AG20443 (cell line): ENCODE results near the gene AP3B2.
"Not testable (repeated sequence)": the region's sequence is repeated elsewhere in the genome, so short reads cannot be mapped to it uniquely, and the experiment has no call there.

Experiments
- DNase-seq: peaks from one replicate; pipeline ENCODE4 v3.0.0; 2012; ENCODE audit warnings: low spot score, mixed read lengths

AP3B2 gene

DNA sequence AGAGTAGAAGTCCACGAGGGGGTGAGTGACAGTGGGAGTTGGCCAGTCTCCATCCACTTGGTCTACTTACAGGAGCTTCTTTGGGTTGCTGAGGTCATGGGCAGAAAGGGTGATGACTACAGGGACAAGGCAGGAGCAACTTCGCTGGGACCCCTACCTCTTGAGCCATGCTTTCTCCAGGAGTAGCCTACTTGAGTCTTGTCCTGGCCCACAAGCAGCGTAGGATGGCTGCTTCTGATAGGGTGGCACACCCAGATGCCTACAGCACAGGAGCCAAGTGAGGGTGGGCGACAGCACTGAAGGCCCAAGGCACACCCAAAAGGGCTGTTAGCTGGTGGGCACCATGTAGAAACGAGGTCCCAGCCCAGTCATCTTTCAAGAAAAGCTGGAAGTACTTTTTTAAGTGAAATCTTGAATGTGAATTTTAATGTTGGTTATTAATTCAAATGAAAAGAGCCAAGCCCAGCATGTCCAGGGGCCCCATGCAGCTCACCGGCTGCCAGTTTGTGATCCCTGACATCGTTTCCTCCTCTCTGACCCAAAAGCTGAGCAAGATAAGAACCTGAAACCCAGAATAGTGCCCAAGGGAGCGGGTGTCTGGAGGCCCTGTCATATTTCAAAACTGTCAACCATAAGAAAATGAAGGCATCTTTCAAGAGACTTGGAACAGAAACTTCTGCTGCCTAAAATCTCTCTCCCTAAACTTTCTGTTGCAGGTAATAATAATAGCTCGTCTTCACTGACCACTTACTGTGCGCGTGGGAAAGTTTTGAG is 60.3 kb downstream of the AP3B2 start:
- no peak for DNase-seq

DNA sequence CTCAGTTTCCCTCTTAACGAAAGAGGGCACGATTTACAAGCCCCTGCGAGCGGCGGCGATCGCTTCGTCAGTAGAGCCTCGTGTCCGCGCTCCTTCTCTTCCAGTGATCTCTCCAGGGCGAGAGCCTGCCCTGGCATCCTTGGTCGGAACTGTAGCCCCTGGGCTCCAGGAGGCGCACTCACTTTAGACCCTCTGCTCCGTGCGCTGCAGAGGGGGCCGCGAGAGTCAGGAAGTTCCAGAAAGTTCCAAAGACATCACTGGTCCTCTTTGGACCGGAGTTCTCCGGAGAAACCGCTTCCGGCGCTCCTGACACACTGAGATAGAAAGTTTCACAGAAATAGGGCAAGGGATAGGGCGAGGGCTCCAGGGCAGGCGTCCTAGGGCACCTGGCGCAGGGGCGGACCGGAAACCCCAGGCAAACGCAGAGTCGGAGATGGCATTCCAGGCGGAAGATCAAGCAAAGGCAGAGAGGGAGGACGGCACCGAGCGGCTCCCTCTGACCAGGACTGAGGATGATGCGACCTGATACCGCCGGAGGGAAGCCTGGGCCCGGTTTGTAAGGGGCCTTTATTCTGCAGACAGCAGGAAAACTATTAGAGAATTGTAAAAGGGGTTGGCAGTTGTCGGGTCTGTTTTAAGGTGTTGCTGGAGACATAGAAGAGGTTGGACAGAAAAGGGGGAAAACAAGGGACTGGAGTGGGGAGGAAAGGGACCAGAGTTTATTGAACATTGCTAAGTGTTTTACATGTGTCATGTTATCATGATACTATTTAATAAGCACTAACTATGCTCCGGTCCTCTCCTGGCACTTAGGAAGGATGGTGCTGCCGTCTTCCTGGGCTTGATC is 61.2 kb downstream of the AP3B2 start:
- no peak for DNase-seq

DNA sequence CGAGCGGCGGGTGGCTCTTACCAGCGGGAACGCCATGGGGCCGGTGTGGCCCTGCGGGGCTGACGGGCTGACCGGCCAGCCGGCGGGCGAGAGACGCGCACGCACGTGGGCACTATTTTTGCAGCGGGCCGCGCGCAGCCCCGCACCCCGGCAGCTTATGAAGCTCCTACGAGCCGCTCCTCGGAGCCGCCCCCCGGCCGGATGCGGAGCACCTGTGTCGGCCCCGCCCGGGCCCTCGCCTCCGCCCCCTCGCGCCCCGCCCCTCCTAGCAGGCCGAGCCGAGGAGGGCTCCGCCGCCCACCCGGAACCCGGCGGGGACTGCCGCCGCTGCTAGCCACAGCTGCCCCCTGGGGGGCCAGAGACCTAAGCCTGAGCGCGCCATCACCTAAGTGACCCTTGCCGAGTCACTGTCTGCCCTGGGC is 61.8 kb downstream of the AP3B2 start:
- DNase-seq: no peak

DNA sequence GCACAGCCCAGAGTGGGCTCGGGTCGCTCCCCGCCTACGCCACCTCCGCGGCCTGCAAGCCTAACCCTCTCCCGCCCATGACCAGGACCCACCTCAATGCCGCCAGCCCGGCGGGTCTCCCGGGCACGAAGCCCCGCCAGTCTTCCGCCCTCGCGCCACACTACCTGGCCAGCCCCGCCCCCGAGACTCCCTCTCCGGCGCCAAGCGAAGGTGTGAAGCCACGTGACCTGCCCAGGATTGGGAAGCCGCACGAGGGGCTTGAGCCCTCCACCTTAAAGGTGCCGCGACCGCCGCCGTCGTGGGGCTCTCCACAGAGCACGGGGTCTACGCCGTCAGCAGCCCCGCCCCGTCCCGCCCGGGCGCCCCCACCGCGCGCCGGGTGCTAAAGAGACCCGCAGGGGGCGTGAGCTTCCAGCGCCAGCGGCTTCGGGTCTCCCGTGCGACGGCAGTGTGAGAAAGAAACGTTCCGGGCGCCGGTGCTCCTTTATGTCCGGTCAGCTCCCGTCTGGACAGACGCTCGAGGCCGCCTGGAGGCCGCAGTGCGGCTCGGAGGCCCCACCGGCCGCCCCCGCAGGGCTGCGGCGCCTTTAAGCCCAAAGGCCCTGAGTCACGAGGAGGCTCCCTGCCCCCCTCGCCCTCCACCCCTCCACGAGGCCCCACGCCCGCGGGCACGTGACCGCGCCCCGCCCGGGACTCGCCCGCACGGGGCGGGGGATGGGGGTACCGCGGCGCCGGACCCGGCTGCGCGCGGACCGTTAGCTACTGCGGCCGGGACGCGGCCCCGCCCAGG is 62.4 kb downstream of the AP3B2 start, which contains the start of gene CPEB1:
CPEB1 (minus strand) TSS at position 319 of the 790 bp plus-strand sequence. CDS start 18,904 bp downstream, outside the sequence.
- peak; percentile 91 for DNase-seq

DNA sequence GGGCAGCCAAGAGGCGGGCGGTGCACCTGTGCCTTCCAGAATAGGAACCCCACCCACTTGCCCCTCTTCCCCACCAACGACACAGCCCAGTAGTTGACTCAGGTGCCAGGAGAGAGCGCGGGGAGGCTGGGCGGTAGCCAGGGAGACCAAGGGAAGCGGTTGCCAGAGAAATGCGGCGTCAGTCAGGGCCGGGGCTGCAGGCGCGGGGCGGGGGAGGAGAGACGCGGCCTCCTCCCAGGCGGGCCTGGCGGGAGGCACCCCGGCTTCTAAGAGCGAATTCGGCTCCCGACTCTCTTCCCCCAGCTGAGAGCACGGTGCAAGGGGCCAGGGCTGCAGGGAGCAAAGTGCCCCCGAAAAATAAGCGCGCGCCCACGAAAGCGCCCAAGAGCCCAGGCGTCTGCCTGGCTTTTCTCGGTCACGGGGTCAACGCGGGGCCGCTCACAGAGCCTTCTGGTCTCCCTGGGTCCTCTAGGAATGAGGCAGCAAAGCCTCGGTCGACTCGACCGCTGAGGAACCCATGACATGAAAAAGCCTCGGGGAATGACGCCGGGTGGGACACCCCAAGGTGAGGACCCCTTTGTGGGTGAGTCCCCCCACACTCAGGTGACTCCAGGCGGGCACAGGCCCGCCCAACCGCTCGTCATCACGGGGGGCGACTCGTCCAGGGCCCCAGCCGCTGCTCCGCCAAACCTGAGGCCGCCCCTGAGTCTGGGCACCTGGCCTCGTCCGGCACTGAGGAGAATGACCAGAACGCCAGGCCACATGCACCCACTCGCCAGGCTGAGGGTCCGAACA is 63.2 kb downstream of the AP3B2 start:
- DNase-seq: no peak

DNA sequence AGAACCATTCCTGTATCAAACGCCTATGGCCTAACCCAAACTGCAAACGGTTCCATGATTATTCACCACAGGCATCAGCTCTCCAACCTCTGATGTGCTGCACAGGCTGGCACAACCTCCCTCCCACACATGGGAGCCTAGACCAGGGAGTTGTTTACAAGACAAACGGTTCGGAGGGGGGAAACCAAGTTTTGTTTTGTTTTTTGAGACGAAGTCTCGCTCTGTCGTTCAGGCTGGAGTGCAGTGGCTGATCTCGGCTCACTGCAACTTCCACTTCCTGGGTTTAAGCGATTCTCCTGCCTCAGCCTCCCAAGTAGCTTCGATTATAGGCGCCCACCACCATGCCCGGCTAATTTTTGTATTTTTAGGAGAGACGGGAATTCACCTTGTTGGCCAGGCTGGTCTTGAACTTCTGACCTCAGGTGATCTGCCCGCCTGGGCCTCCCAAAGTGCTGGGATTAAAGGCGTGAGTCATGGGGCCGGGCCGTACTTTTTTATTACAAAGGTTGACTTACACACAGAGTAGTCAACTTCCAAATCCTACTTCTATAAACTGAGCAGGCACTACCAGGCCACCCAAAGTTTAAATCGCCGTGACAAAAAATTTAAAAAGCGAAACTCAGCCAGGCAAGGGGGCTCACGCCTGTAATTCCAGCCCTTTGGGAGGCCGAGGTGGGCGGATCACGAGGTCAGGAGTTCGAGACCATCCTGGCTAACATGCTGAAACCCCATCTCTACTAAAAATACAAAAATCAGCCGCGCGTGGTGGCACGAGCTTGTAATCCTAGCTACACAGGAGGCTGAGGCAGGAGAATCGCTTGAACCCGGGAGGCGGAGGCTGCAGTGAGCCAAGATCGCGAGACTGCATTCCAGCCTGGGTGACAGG is 64.5 kb downstream of the AP3B2 start:
- not testable (repeated sequence) for DNase-seq

DNA sequence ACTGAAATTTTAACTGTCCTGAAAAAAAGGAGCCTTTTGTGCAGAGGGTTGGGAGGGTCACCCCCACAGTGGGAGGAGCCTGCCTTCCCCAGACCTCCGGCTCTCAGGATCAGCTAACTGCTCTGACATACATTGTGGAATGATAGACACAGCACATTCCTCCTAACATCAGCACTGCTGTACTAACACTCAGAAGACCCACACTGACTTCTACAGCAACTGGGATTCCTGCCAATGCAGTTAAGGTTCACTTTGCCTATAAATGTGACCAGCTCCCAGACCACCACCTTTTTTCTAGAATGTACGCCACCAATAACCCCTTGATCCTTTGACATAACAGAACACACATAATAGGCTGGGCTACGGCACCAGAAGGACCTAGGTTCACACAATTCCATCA is 65.7 kb downstream of the AP3B2 start:
- no peak for DNase-seq

DNA sequence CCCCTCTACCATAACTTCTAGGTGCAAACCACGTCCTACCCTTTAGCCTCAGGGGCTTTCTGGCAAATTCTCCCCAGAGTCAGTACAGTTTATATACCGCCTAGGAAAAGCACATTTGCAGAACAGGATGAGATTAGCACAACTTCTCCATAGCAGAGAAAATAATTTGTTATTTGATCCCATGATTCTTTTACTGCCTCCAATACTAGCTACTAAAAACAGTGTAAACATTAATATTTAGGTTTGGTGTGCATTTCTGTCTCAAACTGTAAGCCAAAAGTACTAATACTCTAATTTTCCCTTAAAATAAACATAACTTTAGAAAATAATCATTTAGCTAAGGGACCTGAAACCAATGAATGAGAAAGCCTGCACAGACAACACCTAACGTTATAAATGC is 67.0 kb downstream of the AP3B2 start:
- DNase-seq: no peak

DNA sequence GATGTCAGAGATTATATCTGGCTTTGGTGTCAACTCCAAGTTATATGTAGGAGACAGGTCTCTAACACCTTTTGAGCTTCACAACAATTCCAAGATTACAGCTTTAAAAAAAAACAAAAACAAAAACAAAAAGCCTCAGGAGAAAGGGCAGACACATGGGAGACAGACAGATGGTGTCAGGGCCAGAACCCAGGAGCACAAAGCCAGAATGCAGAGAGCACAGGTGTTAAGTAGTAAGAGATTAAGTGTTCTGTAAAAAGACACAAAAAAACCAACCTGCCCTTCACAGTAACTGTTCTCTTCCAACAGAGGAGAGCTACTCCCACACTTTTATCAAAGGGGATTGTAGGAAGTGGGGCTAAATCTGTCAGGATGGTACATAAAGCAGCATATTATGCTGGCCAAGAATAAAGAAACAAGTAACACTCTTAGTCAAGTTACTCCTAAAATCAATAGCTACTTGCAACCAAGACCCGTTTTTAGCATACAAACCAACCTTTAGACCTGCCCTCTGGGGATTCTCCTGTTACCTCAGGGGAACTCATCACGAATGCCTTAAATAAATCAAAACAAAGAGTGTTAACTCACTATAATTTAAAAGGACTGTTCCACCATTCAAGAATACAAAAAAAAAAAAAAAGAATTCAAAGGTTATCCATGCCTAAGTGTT is 68.4 kb downstream of the AP3B2 start:
- no peak for DNase-seq

DNA sequence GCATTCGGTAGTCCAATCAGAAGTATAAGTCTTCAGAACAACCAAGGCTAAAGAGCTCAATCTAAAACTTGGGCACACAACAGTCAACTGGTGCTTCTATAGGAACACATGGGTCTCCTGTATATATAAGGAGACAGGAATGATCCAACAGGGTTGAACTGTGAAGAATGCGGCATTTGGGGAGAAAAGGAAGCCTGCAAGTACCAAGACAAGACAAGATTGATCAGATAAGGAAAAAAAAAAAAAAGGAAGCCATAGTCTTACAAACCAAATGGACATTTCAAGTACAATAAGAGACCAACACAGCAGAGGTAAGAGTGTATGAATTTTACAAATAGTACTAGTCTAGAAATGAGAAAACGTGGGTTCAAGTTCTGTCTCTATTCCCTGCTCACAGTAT is 69.0 kb downstream of the AP3B2 start:
- no peak for DNase-seq

DNA sequence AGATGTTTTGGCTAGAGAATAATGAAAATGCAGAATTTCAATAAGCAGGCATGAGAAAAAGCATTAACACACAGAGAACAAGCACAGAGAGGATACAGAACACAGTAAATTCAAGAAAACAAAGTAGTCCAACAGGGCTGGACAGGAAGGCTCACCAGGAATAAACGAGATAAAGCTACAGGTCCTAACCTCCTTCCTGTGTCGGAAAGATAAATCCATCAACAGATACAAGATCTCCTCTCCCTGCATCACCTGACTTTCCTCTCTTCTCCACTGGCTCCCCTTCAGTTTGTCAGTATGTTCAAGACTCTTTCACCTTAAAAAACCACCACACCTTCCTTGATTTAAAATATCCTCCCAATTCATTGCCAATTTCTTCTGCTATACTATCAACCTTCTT is 73.9 kb downstream of the AP3B2 start:
- DNase-seq: no peak

DNA sequence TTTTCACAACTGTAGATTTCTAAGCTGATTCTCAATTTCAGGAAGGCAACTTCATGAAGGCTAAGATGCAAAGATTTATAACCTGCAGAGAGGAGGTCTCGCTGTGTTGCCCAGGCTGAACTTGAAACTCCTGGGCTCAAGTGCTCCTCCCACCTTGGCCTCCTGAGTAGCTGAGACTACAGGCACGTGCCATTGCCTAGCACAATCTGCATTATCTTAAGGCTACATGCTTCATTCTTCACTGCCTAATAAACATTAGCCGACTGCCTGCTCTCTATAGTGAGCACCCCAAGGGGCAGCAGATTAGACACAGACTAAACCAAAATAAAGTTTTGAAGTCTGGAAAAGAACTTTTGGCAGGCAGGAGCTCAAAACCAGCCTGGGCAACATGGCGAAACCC is 79.6 kb downstream of the AP3B2 start:
- no peak for DNase-seq

DNA sequence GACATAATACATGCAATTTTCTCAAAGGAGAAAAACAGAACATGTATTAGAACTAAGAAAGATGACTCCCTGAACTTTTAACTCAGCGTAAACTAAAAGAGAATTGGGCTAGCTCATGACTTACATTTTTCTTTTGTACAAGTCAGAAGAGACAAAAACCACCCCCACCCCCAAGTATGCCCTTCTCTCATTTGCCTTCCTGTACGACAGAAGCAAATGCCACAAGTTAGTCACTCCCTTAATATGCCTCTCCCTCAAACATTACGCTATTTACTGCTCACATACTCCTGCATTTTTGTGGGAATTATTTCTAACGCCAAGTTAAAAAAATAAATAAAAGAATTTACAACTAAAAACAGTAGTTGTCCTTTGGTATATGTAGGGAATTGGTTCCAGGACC is 84.5 kb downstream of the AP3B2 start:
- DNase-seq: peak; percentile 31

DNA sequence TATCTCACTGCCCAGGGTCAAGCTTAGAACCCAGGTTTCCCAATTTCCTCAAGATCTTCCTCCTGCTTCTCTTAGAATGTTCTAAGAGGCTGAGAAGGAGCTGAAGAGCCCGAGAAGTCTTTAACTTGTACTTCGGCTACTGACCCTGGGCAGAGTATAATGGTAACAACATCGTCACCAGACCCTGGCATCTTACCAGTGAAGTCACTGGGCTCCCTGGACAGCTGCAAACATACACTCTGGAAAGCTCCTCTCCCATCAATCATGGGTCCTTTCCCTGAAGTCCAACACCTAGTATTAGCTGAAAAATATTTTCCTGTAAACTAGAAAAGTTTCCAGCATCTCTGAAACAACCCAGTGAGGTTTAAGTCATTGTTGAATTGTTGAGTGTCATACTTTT is 85.2 kb downstream of the AP3B2 start:
- DNase-seq: no peak

DNA sequence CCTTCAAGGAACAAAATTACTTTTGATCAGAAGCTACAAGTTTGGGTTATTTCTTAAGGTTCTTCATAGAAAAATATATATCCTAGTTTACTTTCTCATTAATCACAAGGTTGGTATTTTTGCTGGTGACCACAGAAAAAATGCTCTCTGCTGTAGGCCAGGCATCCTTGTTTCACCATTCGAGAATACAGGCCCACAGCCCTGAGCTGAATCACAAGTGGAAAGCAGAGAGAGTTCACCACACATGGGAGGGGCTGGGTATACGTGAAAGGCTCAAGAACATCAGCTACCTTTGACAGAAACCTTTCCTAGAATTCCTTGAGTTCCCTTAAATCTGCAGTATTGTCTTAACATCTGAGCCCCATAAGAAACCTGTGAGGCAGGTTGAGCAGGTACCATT is 85.7 kb downstream of the AP3B2 start:
- DNase-seq: peak; percentile 64

DNA sequence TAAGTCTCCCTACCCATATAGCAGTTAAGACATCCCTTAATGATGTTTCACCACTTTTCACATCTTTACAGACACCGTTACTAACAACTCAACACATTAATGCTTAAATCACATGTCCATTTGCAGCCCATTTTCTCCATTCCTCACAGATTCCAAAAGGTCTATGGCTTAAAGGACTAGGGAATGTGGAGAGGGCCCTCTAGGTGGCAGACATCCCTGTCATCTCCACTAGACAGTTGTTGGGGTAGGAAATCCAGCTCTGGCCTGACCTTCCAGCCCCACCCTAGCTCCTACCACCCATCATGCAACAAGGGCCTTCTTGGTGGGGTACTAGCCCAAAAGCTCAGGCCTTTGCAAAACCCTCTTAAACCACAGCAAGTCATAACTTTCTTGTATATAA is 87.7 kb downstream of the AP3B2 start:
- DNase-seq: peak; percentile 14

DNA sequence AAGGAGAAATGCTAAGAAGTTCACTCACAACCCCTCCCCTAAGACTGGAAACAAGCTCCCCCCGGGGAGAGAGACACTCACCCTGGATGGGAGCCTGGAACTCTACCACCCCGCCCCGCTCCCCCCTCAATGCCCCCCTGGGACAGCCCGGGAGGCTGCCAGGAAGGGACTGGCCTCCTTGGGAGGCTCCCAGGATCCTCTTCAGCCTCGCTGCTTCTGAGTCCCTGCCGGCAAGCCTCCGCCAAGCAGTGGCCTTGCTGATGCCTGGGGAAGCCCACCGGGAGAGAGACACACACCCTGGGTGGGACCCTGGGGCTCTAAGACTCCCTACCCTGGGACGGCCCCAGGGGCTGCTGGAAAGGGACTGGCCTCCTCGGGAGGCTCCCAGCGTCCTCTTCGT is 95.9 kb downstream of the AP3B2 start:
- peak; percentile 12 for DNase-seq

DNA sequence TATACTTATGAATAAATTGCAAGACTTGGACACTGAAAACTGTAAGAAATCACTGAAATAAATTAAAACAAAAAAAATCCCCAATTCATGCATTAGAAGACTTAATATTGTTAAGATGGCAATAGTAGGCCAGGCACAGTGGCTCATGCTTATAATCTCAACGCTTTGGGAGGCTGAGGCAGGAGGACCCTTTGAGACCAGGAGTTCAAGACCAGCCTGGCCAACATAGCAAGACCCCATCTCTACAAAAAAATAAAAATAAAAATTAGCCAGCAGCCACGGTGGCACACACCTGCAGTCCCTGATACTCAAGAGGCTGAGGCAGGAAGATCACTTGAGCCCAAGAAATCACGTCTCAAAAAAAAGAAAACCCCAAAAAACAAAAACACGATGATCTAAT is 98.3 kb downstream of the AP3B2 start:
- no peak for DNase-seq
